HCT116 (cell line): Measurements from ENCODE around the gene RABGGTA. TPM values are rescaled to one million over a fixed set of nuclear protein-coding genes. Genes with fewer than 3 reads are reported as not detected.

ENCODE experiments used
- ATAC-seq: fragments of 200-7000 bp; cut with Tn5 transposase; 2 replicates; pipeline ENCODE4 v1.9.1; 2020; ENCODE audit warnings: mild to moderate bottlenecking, moderate library complexity
- BruUV-seq: library from RNA; stranded (reverse); fragments of 400-500 nt; replicated peaks from 2 replicates; lab custom pipeline; 2021; lab: Mats Ljungman, UMichigan
- CTCF ChIA-PET: fragments of 300-600 bp; sonication (Branson Sonifier 250); formaldehyde crosslinking; loops from one replicate; lab custom pipeline; 2021; ENCODE audit warnings: antibody characterized with exemption; lab: Charles Lee
- POLR2A ChIA-PET: fragments of 300-600, 350-600 bp; sonication (Branson Sonifier 250); formaldehyde crosslinking; loops from one replicate; lab custom pipeline; 2021; ENCODE audit warnings: antibody characterized with exemption; lab: Charles Lee
- RAD21 ChIA-PET, 2 experiments: fragments of 300-600 bp; sonication (Branson Sonifier 250); formaldehyde crosslinking; loops; one replicate each; lab custom pipeline; 2023; ENCODE audit warnings: low total read pairs in 2 of 2; ENCODE audit not compliant: uncharacterized antibody in 2 of 2, unreplicated experiment in 2 of 2, low non-redundant PET in 1 of 2; lab: Charles Lee
- DNase-seq: peaks from one replicate; pipeline ENCODE4 v3.0.0-alpha.2; 2010; ENCODE audit warnings: low read depth, low spot score
- H2AFZ ChIP-seq: fragments of 200-600 bp; shearing (Covaris generic), sonication (generic); 2 replicates; pipeline ENCODE4 v1.6.1; 2017; ENCODE audit warnings: low read depth, mixed run types, mixed read lengths, antibody characterized with exemption, low read length; ENCODE audit not compliant: poor library complexity, severe bottlenecking
- H3K27ac ChIP-seq: 2 replicates; pipeline ENCODE4 v1.5.1; 2012; ENCODE audit warnings: low read depth, low read length
- H3K27me3 ChIP-seq: fragments of 200-600 bp; sonication (generic); 2 replicates; pipeline ENCODE4 v1.6.1; 2016; ENCODE audit warnings: mixed run types, low read length, mixed read lengths; ENCODE audit not compliant: insufficient read depth
- H3K36me3 ChIP-seq, 2 experiments: fragments of 200-500 bp in 1 of 2; fragments of 200-600 bp in 1 of 2; sonication (Bioruptor generic) in 1 of 2; sonication (generic) in 1 of 2; 2 replicates each; pipeline versions ENCODE4 v1.5.1 to v1.6.1; 2014 to 2016; ENCODE audit warnings: low read length in 2 of 2, inconsistent platforms in 1 of 2, mixed read lengths in 1 of 2, mixed run types in 1 of 2; ENCODE audit not compliant: insufficient read depth in 2 of 2, control insufficient read depth in 1 of 2
- H3K4me1 ChIP-seq, 2 experiments: fragments of 200-600 bp in 1 of 2; sonication (generic) in 1 of 2; 2 replicates each; pipeline versions ENCODE4 v1.5.1 to v1.6.1; 2012 to 2017; ENCODE audit warnings: low read length in 2 of 2, inconsistent platforms in 1 of 2, mild to moderate bottlenecking in 1 of 2, mixed read lengths in 1 of 2, mixed run types in 1 of 2, moderate library complexity in 1 of 2; ENCODE audit not compliant: insufficient read depth in 2 of 2, control insufficient read depth in 1 of 2
- H3K4me2 ChIP-seq: fragments of 200-600 bp; sonication (generic); 2 replicates; pipeline ENCODE4 v1.6.1; 2017; ENCODE audit warnings: mixed run types, low read length, mixed read lengths
- H3K4me3 ChIP-seq, 2 experiments: fragments of 200-600 bp in 1 of 2; sonication (generic) in 1 of 2; replicated peaks in 1 of 2; 2 replicates each; pipeline ENCODE4 v1.5.1; 2011 to 2016; ENCODE audit warnings: low read length in 2 of 2, control low read depth in 1 of 2, low read depth in 1 of 2, mild to moderate bottlenecking in 1 of 2, mixed read lengths in 1 of 2, mixed run types in 1 of 2
- H3K79me2 ChIP-seq: fragments of 200-600 bp; sonication (generic); 2 replicates; pipeline ENCODE4 v1.6.1; 2017; ENCODE audit warnings: mild to moderate bottlenecking, mixed run types, low read length, moderate library complexity, mixed read lengths; ENCODE audit not compliant: insufficient read depth
- H3K9ac ChIP-seq: fragments of 200-600 bp; sonication (generic); 2 replicates; pipeline ENCODE4 v1.6.1; 2016; ENCODE audit warnings: low read length, mixed read lengths
- H3K9me2 ChIP-seq: fragments of 200-600 bp; sonication (generic), shearing (Covaris generic); 2 replicates; pipeline ENCODE4 v1.6.1; 2017; ENCODE audit warnings: mixed run types, mild to moderate bottlenecking, moderate library complexity; ENCODE audit not compliant: insufficient read depth
- H3K9me3 ChIP-seq, 2 experiments: fragments of 200-500 bp in 1 of 2; fragments of 200-600 bp in 1 of 2; sonication (Bioruptor generic) in 1 of 2; sonication (generic) in 1 of 2; 2 replicates each; pipeline ENCODE4 v1.6.1; 2014 to 2017; ENCODE audit warnings: low read length in 2 of 2, mixed read lengths in 2 of 2, inconsistent platforms in 1 of 2, low read depth in 1 of 2, mild to moderate bottlenecking in 1 of 2, mixed run types in 1 of 2, moderate library complexity in 1 of 2; ENCODE audit not compliant: control insufficient read depth in 1 of 2, insufficient read depth in 1 of 2
- H4K20me1 ChIP-seq: fragments of 200-600 bp; sonication (generic), shearing (Covaris generic); 2 replicates; pipeline ENCODE4 v1.6.1; 2017; ENCODE audit warnings: mixed run types, mild to moderate bottlenecking, moderate library complexity; ENCODE audit not compliant: insufficient read depth
- CBX3 ChIP-seq: IDR thresholded peaks from 2 replicates; pipeline ENCODE4 v1.6.1; 2012; ENCODE audit warnings: low read depth
- CEBPB ChIP-seq: IDR thresholded peaks from 2 replicates; pipeline ENCODE4 v1.6.1; 2012; ENCODE audit warnings: low read depth
- CTCF ChIP-seq, 3 experiments: fragments of 200-600 bp in 1 of 3; sonication (generic) in 1 of 3; IDR thresholded peaks in 2 of 3; conservative IDR thresholded peaks in 1 of 3; 2 replicates each; pipeline ENCODE4 v1.5.1; 2012 to 2017; ENCODE audit warnings: low read depth in 2 of 3, low read length in 2 of 3, antibody characterized with exemption in 1 of 3, borderline replicate concordance in 1 of 3, control low read depth in 1 of 3, mild to moderate bottlenecking in 1 of 3, mixed read lengths in 1 of 3, mixed run types in 1 of 3, moderate library complexity in 1 of 3; ENCODE audit not compliant: insufficient read depth in 1 of 3
- EGR1 ChIP-seq: IDR thresholded peaks from 2 replicates; pipeline ENCODE4 v1.6.1; 2012; ENCODE audit warnings: low read depth
- ELF1 ChIP-seq: IDR thresholded peaks from 2 replicates; pipeline ENCODE4 v1.6.1; 2012; ENCODE audit warnings: low read depth, borderline replicate concordance
- EZH2phosphoT487 ChIP-seq: fragments of 200-600 bp; IDR thresholded peaks from 2 replicates; pipeline ENCODE4 v1.6.1; 2018; ENCODE audit warnings: antibody characterized with exemption, borderline replicate concordance
- POLR2AphosphoS5 ChIP-seq: IDR thresholded peaks from 2 replicates; pipeline ENCODE4 v1.6.1; 2011; ENCODE audit warnings: mild to moderate bottlenecking, low read depth, low read length, moderate library complexity
- RAD21 ChIP-seq: IDR thresholded peaks from 2 replicates; pipeline ENCODE4 v1.6.1; 2012; ENCODE audit warnings: low read depth, mild to moderate bottlenecking
- SIN3A ChIP-seq: IDR thresholded peaks from 2 replicates; pipeline ENCODE4 v1.6.1; 2012; ENCODE audit warnings: low read depth
- SP1 ChIP-seq: IDR thresholded peaks from 2 replicates; pipeline ENCODE4 v1.6.1; 2012; ENCODE audit warnings: low read depth
- SRF ChIP-seq: IDR thresholded peaks from 2 replicates; pipeline ENCODE4 v1.6.1; 2012; ENCODE audit warnings: low read depth
- TCF7L2 ChIP-seq: IDR thresholded peaks from 2 replicates; pipeline ENCODE4 v1.7.0; 2011; ENCODE audit warnings: borderline replicate concordance, inconsistent platforms; ENCODE audit not compliant: insufficient read depth, insufficient read length; ENCODE audit errors: extremely low read depth
- ZBTB33 ChIP-seq: IDR thresholded peaks from 2 replicates; pipeline ENCODE4 v1.6.1; 2011; ENCODE audit warnings: mild to moderate bottlenecking, low read length, moderate library complexity; ENCODE audit not compliant: insufficient replicate concordance; ENCODE audit errors: extremely low read depth
- ZFX ChIP-seq: fragments of 450-650 bp; IDR thresholded peaks from 2 replicates; pipeline ENCODE4 v1.6.1; 2017
- ZNF274 ChIP-seq: fragments of 200-500 bp; sonication (Bioruptor generic); IDR thresholded peaks from 2 replicates; pipeline ENCODE4 v1.6.1; 2014; ENCODE audit warnings: mild to moderate bottlenecking, low read depth, low read length, inconsistent platforms
- intact Hi-C: fragments of 100-400 bp; cut with micrococcal nuclease; formaldehyde crosslinking; loops from 2 replicates; pipeline ENCODE4 v1.10.0; 2022
- total RNA-seq: library from RNA; stranded (reverse); gene quantifications from one replicate; pipeline ENCODE4 v1.2.1, GENCODE V29; 2021; ENCODE audit not compliant: unreplicated experiment

Gene RABGGTA
- total RNA-seq, 1 experiment from 2014 or later = 40.8 TPM

- intact Hi-C loops = no loop called here
- Histone ChIP-seq H3K4me3 (no peak overlapping the region), H3K9me2 (no peaks in the 10 kb centered on the region), H3K9ac (no peak overlapping the region), H3K79me2 (no peaks in the 10 kb centered on the region), H3K27me3 (no peaks in the 10 kb centered on the region), H4K20me1 (no peaks in the 10 kb centered on the region), H3K36me3 (peaks cover 0 to 1% of the 10 kb centered on the region in 2 experiments; a peak in 2 of 4 replicates), H3K4me2 (no peak overlapping the region), H3K9me3 (no peaks in the 10 kb centered on the region), H3K4me1 (peaks cover 11 to 24% of the 10 kb centered on the region in 2 experiments), H2AFZ (no peak overlapping the region), H3K27ac (no peak overlapping the region)
- TF ChIP-seq SRF (no peak), ELF1 (no peak), ZBTB33 (no peak), EGR1 (no peak), ZFX (no peak), POLR2AphosphoS5 (no peak), CEBPB (no peak), ZNF274 (no peak), RAD21 (no peak), TCF7L2 (no peak), CBX3 (no peak), SP1 (no peak), EZH2phosphoT487 (no peak), CTCF (IDR thresholded peaks at IDR 0.05 in 2 of 3, conservative IDR thresholded peaks at IDR 0.05 in 1 of 3; ENCODE audit: borderline replicate concordance in 1 of 3, insufficient read depth in 1 of 3, low read depth in 2 of 3, low read length in 2 of 3) (no peak), SIN3A (no peak)
- BruUV-seq = no TSS peak
- POLR2A ChIA-PET = no interaction called here
- ATAC-seq (no peak), DNase-seq (no peak)
- RAD21 ChIA-PET = interaction anchor here in 1 of 2 experiments (1.1 kb wide), 1 partner anchor 20 kb away, joined by 3 read pairs; no protein-coding TSS in a partner anchor
- CTCF ChIA-PET = interaction anchor here (0.8 kb wide), 1 partner anchor 19 kb away, joined by 3 read pairs; no protein-coding TSS in a partner anchor
These were observed 42.5 kb upstream of the RABGGTA start for GRCh38 chr14:24313913-24314312.
